Activated CD8-positive, alpha-beta memory T cell treated with anti-CD3 and anti-CD28 coated beads for 24 hours (primary cell): ENCODE measurements around the gene ELANE.
"Not testable (repeated sequence)": the region's sequence is repeated elsewhere in the genome, so short reads cannot be mapped to it uniquely, and the experiment has no call there.

Experiments
- DNase-seq: peaks from one replicate; pipeline ENCODE4 v3.0.0-alpha.2; 2020

Gene ELANE

DNA sequence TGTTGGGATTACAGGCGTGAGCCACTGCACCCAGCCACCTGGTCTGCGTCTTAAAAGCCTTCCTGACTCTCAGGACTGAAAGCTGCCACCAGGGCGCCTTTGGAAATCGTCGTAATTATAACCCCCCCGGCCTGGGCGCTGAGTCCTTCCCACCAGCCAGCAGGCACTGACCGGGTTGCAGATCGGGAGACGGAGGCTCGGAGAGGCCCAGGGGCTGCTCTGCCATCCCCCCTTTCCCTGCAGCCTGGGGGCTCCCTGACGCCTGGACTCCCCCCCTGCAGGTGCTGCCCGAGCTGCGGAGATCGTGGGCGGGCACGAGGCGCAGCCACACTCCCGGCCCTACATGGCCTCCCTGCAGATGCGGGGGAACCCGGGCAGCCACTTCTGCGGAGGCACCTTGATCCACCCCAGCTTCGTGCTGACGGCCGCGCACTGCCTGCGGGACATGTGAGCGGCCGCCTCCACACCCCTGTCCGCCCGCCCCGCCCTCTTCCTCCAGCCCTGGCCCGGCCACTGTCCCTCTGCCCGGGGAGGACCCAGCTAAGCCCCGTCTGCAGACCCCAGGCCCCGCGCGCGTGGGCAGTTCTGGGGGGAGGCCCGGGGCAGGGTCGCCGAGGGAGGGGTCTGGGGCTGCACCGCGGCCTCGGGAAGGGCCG, 8.8 kb upstream of the ELANE start:
- DNase-seq = no peak

DNA sequence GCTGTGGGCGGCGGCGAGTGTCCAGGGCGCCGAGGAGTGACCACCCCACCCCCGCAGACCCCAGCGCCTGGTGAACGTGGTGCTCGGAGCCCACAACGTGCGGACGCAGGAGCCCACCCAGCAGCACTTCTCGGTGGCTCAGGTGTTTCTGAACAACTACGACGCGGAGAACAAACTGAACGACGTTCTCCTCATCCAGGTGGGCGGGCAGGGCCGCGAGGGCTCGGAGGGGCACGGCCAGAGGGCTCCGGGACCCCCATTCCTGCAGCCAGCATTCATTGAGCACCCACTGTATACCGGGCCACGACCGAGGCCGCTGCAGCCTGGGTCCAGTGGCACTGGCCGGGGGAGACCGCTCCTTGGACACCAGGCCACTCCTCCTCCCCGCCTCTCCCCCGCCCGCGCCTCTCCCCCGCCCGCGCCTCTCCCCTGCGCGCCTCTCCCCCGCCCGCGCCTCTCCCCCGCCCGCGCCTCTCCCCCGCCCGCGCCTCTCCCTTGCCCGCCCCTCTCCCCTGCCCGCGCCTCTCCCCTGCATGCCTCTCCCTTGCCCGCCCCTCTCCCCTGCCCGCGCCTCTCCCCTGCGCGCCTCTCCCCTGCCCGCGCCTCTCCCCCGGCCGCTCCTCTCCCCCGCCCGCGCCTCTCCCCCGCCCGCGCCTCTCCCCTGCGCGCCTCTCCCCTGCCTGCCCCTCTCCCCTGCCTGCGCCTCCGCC, 8.1 kb upstream of the ELANE start:
- no peak for DNase-seq

DNA sequence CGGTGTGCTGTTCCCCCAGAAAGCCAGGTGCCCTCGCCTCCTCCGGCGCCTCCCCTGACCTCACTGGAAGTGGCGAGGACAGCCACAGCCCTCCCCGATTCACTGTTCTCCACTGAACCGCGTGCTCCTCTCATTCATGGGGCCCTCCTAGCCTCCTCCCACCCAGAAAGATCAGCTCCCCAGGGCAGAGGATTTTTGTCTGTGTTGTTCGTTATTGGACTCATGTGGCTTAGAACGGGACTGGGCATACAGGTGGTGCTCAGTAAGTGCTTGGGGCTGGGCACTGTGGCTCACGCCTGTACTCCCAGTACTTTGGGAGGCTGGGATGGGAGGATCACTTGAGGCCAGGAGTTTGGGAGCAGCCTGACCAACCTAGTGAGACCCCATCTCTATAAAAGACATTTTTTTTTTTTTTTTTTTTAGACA, 7.5 kb upstream of the ELANE start:
- no peak for DNase-seq

DNA sequence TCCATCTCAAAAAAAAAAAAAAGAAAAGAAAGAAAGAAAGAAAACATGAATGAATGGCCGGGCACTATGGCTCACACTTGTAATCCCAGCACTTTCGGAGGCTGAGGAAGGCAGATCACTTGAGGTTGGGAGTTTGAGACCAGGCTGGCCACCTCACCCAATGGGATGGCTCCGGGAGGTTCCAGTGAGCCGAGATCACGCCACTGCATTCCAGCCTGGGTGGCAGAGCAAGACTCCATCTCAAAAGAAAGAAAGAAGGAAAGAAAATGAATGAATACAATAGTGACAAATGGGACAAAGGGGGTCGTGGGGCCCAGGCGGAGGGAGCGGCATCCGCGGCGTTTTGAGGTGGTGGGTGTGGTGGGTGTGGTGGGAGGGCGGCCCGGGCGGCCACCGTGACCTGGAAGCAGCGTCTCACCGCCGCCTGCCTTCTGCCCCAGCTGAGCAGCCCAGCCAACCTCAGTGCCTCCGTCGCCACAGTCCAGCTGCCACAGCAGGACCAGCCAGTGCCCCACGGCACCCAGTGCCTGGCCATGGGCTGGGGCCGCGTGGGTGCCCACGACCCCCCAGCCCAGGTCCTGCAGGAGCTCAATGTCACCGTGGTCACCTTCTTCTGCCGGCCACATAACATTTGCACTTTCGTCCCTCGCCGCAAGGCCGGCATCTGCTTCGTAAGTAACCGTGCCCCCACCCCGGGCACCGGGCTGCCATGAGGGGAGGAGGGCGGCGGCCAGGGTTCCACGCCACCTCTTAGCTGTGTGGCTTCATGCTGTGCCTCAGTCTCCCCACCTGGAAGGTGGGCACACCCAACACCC, 6.2 kb upstream of the ELANE start:
- no peak for DNase-seq

DNA sequence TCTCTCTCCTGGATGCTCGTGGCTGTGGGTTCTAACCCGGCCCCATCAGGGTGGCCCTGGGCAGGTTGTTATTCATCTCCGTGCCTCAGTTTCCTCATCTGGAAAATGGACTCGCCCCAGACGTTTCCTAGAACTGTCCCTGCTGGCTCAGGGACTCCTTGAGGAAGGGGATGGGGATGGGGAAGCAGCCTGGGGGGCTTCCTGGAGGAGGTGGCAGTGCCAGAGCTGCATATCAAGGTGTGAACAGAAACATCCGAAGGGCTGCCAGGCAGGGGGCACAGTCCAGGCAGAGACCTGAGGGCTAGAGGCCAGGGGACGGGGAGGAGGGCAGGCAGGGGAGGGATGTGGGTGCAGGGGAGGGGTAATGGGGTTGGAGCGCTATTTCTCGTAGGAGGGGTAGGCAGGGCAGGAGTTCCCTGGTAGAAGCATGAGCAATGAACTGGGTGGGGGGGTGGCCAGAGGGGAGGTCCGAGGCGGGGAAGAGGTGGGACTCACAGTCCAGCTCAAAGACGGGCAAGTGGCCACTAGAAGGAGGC, 3.6 kb upstream of the ELANE start:
- no peak for DNase-seq

DNA sequence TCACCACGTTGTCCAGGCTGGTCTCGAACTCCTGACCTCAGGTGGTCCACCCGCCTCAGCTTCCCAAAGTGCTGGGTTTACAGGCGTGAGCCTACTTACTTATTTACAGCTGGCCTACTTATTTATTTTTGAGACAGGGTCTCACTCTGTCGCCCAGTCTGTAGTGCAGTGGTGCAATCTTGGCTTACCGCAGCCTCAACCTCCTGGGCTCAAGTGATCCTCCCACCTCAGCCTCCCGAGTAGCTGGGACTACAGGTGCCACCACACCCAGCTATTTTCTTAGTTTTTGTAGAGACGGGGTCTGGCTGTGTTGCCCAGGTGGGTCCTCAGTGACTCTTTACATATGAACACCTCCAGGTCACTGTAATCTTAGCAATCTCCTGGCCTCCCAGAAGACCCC, 2.9 kb upstream of the ELANE start:
- DNase-seq = not testable (repeated sequence)

DNA sequence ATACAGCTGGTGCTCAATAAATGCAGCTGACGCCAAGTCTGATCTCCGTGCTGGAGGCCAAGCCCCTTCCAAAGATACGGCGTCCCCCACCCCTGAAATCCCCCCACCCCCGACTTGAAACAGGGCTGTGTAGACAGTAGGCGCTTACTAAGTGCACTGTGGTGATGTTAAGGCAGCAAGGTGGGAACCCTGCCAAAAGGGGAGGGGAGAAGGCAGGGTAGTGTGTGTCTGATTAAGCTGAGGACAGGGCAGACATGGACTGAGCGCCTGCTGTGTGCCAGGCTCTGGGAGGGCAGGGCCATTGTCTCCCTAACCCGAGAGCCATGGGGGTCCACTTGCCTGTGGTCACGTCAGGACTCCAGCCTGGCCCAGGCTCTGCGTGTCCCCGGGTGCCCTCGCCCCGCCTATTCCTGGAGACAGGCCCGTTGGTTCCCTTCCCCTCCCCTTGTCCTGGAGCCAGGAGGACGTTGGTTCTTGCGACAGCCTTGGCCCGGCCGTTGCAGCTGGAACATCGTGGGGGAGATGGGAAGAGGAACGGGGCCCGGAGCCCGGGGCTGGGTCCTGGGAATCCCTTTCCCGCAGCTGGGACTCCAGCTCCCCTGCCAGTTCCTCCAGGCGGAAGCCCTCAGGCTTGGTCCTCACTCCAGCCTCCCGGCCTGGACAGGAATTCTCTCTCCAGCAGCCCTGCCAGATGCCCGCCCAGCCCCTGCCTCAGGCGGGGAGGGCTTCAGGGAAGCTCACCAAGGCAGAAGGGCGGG, 1.7 kb upstream of the ELANE start:
- no peak for DNase-seq

DNA sequence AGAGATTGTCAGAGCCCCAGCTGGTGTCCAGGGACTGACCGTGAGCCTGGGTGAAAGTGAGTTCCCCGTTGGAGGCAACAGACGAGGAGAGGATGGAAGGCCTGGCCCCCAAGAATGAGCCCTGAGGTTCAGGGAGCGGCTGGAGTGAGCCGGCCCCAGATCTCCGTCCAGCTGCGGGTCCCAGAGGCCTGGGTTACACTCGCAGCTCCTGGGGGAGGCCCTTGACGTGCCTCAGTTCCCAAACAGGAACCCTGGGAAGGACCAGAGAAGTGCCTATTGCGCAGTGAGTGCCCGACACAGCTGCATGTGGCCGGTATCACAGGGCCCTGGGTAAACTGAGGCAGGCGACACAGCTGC, 1.1 kb upstream of the ELANE start:
- DNase-seq = no peak

DNA sequence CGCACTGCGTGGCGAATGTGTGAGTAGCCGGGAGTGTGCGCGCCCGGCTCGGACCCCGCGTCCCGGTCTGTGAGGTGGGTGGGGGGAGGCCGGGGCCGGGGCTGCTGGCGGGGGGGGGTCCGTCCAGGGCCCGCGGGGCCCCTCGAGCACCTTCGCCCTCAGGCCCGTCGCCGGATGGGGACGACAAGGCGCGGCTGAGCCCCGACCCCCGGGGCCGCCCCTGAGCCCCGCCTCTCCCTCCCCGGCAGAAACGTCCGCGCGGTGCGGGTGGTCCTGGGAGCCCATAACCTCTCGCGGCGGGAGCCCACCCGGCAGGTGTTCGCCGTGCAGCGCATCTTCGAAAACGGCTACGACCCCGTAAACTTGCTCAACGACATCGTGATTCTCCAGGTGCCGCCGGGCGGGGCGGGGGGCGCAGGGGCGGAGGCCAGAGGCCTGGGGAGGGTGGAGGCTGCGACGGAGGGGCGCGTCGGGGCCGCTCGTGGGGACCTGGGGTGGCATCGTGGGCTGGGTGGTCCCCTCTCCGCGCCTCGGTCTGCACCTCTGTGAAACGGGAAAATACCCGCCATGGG, 997 bp downstream of the ELANE start:
- DNase-seq = no peak

DNA sequence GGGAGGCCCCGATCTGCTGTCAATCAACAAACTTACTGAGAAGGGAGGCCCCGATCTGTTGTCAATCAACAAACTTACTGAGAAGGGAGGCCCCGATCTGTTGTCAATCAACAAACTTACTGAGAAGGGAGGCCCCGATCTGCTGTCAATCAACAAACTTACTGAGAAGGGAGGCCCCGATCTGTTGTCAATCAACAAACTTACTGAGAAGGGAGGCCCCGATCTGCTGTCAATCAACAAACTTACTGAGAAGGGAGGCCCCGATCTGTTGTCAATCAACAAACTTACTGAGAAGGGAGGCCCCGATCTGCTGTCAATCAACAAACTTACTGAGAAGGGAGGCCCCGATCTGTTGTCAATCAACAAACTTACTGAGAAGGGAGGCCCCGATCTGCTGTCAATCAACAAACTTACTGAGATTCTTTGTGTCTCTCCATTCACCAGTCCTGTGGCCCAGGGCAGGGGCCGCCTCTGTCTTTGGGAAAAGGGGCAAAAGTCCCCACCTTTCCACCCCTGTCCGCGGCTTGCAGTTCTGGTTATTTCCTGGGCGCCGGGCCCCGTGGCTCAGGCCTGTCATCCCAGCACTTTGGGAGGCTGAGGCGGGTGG, 1.6 kb downstream of the ELANE start:
- DNase-seq = not testable (repeated sequence)

DNA sequence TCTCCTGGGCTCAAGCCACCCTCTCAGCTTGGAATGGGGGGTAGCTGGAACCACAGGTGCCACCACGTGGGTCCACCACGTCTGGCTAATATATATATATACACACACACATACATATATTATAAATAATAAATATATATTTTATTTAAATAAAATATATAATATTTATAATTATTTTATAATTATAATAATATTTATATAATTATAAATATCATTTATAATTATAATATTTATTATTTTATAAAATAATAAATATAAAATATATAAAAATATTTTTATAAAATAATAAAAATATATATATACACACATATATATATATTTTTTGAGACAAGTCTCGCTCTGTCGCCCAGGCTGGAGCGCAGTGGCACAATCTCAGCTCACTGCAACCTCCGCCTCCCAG, 2.4 kb downstream of the ELANE start:
- DNase-seq = no peak

DNA sequence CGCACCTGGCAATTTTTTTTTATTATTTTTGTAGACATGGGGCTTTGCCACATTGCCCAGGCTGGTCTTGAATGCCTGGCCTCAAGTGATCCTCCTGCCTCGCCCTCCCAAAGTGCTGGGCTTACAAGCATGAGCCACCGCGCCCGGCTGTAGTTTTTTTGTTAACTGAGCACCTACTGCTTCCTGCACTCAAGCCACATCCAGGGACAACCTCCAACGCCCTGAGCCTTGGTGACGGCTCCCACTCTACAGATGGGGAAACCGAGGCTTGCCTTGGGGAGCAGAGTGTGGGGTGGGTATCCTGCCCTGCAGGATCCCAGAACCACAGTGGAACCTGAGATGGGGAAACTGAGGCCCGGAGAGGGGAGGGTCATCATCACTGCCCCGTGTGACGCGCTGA, 3.0 kb downstream of the ELANE start:
- DNase-seq = no peak

DNA sequence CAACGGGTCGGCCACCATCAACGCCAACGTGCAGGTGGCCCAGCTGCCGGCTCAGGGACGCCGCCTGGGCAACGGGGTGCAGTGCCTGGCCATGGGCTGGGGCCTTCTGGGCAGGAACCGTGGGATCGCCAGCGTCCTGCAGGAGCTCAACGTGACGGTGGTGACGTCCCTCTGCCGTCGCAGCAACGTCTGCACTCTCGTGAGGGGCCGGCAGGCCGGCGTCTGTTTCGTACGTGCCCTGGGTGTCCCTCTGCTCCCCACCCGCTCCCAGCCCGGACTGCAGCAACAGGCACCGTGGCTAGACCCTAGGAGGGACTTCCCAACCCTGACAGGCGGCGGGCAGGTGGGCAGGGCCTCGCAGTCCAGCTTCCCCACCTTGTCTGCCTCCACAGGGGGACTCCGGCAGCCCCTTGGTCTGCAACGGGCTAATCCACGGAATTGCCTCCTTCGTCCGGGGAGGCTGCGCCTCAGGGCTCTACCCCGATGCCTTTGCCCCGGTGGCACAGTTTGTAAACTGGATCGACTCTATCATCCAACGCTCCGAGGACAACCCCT, 3.5 kb downstream of the ELANE start:
- DNase-seq = no peak

DNA sequence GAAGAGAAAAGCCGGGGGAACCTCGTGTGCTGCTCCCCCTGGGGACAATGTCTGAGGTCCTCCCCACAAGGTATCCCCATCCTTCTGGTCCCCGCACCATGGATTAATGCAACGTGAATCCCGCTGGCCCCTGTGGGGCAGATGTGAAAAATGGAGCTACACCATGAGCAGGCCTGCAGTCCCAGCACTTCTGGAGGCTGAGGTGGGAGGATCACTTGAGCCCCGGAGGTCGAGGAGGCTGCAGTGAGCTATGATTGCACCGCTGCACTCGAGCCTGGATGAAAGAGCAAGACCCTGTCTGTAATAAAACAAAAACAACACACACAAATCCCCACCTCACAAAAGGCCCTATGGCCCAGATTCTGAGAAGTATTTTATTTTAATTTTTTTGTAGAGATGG, 6.2 kb downstream of the ELANE start:
- no peak for DNase-seq

DNA sequence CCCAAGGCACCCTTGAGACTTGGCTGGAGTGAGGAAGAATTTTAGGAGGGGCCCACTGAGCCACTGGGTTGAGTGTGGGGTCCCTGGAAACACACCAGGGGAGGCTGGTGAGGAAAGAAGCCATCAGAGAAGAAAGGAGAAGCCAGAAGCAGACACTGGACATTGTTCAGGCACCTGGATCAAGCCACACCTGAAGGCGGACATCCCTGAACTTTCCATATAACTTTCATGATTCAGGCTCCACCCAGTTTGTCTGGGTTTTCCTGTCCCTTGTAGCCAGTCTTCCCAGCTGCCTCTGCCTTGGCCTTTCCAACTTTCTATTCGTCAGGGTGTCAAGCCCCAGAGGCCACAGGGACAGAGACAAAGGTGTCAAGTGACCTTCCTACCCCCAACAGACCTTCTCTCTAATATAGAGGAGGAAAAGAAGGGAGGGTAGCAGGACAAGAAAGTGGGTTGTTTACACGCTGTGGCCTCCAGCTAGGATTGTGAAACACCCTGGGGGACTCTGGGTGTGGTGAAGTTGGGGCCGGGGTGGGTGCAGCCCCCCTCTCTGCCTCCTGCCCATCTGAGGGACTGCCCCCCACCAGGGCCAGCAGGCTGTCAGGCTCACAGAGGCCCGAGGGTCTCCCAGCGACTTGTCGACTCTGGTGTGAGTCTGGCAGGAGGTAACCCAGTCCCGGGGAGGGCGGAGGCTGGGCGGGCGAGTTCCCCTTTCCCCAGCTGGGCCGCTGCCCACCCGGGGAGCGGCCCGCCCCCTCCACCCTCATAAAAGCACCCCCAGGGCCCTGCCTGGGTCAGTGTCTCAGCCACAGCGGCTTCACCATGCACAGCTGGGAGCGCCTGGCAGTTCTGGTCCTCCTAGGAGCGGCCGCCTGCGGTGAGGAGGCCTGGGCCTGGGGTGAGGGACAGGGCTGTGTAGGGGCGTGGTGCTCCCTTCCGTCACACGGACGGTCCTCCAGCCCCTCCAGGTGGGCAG, 7.1 kb downstream of the ELANE start, which contains the start of gene CFD:
CFD (plus strand) TSS at position 797 of the 976 bp plus-strand sequence; CDS start at position 823, 26 bp downstream.
- no peak for DNase-seq

DNA sequence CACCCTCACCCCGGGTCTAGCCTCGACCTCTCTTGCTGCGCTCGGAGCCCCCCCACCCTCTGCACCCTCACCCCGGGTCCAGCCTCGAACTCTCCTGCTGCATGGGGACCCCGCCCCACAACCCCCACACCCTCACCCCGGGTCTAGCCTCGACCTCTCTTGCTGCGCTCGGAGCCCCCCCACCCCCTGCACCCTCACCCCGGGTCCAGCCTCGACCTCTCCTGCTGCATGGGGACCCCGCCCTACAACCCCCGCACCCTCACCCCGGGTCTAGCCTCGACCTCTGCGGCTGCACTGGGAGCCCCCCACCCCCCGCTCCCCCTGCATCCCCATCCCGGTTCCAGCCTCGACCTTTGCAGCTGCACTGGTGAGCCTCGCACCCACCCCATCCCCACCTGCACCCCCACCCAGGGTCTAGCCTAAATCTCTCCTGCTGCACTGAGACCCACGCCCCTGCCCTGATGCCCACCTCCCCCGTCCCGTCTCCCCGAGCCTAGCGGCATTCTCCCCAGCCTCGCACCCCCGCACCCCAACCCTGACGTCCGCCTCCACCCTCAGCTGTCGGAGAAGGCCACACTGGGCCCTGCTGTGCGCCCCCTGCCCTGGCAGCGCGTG, 9.1 kb downstream of the ELANE start:
- no peak for DNase-seq

DNA sequence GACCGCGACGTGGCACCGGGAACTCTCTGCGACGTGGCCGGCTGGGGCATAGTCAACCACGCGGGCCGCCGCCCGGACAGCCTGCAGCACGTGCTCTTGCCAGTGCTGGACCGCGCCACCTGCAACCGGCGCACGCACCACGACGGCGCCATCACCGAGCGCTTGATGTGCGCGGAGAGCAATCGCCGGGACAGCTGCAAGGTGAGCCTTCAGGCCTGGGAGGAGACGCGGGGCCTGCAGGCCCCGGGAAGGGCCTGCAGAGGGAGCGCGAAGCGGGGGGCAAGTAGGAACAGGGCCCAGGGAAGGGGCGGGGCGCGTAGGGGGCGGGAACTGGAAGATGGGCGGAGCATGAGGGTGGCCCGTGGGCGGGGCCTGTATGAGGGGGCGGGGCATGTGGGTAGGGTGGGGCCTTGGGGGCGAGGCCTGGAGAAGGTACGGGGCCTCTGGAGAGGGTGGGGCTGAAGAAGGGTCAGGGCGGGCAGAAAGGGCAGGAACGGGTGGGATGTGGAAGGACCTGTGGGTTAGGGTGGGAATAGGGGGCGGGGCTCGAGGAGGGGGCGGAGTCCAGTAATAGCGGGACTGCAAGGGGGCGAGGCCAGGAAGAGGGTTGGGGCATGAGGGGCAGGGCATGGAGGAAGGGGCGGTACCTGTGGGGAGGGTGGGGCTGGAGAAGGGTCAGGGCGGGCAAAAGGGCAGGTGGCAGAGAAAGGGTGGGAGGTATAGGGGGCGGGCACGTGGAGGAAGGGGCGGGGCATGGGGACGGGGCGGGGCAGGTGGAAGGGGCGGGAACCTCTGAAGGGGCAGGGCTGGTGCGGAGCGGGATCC, 9.9 kb downstream of the ELANE start:
- peak; percentile 87 for DNase-seq

DNA sequence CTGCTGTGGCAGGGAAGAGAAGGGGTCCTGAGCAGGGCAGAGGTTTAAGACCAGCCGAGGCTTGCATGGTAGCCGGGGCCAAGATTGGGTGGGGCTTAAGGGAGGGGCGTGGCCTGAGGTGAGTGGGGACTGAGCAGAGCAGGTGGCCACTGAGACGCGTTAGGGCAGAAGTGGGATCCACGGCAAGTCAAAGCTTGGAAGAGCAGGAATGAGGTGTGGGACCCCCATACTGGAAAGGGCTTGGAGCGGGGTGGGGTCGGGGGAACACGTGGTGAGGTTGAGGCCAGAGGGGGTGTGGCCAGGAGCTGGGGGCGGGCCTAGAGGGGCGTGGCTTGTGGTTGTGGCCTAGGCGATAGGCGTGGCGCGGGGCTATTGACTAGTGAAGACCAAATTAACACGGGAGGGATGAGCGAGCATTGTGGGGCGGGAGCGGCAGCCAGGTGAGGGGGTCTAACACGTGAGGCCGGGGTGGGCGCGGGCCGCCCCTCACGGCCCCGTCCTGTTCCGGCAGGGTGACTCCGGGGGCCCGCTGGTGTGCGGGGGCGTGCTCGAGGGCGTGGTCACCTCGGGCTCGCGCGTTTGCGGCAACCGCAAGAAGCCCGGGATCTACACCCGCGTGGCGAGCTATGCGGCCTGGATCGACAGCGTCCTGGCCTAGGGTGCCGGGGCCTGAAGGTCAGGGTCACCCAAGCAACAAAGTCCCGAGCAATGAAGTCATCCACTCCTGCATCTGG, 10.6 kb downstream of the ELANE start:
- DNase-seq = peak; percentile 90

DNA sequence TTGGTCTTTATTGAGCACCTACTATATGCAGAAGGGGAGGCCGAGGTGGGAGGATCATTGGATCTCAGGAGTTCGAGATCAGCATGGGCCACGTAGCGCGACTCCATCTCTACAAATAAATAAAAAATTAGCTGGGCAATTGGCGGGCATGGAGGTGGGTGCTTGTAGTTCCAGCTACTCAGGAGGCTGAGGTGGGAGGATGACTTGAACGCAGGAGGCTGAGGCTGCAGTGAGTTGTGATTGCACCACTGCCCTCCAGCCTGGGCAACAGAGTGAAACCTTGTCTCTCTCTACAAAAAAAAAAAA, 11.2 kb downstream of the ELANE start:
- DNase-seq = no peak
